DMS53 treated with DMSO at 0.1 percent for 48 hours (cell line): ENCODE data around the gene ITGAE.

Source experiments
- DNase-seq: peaks from one replicate; lab custom pipeline; 2025; ENCODE audit not compliant: unreplicated experiment; lab: John Stamatoyannopoulos, UW

Gene ITGAE

DNA sequence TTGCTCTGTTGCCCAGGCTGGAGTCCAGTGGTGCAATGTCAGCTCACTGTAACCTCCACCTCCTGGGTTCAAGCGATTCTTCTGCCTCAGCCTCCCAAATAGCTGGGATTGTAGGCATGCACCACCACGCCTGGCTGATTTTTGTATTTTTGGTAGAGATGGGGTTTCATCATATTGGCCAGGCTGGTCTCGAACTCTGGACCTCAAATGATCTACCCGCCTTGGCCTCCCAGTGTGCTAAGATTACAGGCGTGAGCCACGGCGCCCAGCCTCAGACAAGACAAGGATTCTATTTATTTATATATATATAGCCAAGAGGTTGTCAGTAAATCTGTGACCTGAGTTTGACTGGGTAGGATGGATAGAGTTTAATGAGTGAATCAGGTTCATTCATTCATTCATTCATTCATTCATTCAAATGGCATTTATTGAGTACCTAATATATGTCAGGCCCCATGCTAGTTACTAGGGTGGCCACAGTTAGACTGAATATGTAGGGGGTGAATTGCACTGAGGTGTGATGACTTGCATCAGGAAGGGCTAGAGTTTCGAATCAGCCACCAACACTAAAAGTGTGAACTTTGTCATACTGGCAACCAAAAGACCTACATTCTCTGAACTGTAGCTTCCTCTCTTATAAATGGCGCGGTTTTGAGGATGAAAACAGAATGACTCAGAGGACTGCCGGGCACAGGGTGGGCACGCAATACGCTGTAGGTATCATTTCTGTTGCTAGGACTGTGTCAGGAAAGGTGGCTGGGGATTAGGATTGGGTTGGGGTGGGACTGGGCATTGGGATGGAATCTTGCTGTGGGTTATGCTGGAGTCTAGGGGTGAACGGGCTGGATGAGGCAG, 37.8 kb downstream of the ITGAE start:
- DNase-seq, result no peak

DNA sequence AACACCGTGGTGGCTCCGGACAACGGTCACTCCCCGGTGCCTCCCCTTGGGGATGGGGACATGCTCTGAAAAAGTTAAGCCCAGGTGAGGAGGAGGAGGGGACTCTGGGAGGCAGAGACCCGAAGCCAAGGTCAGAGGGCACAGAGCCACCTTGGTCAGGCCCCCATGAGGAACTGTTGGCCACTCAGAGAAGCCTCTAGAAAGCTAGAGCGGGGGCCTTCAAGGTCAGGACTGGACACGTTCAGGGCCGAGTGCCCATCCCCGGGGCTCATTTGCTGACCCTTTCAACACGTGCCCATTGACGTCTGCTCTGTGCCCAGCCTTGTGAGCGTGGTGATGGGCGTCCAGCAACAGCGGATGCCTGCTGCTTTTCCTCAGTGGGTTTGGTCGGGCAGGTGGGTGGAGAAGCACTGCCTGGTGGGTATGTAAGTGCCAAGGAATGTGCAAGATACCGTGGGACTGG, 39.0 kb downstream of the ITGAE start:
- no peak for DNase-seq

DNA sequence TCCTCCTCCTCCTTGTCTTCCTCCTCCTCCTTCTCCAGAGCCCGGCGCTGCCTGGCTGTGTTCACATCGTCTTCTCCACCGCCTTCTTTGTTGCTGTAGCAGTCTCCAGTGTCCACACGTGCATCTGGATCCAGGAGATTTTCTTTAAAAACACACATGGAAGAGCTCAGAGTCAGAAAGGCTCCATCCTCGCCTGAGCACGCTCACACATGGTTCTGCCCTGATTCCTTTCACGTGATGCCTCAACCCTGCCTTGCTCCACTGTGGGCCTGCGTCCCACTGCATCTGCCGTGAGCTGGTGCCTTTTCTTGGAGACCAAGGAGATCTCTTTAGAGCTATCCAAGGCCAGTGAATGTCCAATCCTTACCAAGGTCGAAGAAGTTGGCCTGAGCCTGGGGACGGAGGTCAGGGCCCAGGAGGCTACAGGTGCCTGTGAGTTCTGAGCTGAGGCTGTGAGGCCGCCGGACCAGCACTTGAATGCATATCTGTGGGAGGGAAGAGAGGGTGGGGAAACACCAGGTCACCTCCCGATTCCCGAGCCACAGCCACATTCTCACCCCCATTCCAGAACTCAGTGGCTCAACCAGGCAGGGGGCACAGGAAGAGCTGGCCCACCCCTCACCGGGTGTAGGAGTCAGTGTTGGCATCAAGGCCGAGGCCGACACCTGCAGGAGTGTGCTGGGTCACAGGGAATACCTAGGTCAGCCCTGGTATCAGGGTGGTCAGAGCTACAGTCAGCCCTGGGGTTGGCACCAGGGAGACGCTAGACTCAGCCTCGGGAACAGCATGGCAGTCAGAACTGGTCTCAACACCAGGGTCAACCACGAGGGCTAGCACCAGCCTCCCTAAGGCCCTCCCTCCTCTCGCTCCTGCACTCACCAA, 39.7 kb downstream of the ITGAE start:
- DNase-seq, result no peak

DNA sequence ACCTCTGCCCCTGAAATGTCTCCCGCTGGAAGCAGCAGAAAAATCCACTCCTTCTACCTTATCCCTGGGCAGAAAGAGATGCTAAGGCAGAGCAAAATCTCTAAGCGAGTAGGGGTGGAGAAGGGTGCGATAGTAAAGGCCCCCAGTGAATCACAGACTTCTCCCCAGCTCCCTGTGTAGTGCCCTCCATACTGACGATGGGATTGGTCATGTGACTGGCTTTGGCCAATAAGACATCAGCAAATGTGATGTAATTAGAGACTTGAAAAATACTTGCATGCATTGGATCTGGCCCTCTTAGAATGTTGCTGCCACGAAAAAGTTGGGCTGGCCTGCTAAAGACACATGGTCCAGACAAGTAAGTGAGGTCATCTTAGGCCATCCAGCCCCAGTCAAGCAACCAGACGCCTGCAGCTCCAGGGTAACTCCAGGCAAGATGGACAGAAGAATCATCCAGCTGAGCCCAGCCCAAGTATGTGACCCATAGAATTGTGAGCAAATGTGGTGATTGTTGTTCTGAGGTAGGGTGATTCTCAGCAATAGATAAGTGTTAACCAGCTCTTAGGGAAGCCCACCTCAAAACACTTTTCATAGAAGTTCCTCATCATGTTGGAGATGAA, 41.3 kb downstream of the ITGAE start:
- DNase-seq, result no peak

DNA sequence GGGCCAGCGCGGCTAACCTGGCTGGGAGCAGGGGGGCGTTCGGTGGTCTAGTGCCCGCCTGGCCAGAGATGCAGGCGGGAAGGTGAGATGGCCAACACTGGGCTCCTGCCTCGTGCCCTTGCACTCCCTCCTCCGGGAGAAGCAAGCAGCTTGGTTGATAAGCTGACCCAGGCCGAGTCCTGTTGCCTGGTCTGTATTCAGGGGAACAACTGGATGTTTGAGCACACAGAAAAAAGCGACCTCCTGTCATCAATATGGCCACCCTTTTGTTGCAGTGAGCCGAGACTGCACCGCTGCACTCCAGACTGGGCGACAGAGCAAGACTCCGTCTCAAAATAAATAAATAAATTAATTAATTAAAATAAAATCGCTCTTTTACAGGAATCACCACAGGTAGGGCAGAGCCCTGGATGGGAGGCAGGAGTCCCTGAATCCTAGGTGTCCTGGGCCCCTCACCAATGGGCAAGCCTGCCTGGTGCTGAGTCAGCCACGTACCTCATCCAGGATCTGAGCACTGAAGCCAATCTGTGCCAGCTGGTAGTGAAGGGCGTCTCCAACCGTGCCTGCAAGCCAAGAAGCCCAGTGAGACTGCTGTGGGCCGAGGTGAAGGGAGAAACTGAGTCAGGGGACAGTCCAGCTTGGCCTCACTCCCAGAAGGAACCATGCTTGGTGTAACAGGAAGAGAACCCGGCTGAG, 45.5 kb downstream of the ITGAE start:
- DNase-seq, result no peak

DNA sequence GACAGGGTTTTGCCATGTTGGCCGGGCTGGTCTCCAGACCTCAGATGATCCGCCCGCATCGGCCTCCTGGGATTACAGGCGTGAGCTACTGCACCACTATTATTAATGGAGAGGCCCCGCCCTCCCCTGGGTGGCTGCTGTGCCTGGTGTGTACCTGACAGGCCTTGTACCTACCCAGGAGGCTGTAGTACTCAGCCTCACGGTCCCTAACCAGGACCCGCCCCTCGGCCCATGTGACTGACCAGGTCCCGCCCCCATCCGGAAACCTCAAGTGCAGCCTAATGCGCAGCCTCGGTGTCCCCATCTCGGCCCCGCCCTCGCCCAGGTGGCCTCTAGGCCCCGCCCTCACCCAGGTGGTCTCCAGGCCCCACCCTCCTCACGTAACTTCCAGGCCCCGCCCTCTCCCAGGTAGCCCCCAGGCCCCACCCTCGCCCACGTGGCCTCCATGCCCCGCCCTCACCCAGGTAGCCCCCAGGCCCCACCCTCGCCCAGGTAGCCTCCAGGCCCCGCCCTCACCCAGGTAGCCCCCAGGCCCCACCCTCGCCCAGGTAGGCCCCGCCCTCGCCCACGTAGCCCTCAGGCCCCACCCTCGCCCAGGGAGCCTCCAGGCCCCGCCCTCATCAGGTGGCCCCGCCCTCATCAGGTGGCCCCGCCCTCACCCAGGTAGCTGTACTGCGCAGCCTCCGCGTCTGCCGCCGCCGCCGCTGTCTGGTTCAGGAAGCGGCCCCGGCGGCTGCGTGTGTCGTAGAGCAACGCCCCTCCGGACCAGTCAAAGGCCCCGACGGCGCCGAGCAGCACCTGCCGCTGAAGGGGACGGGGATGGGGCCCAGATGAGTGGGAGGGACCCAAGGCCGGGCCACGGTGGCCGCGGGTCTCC, 46.3 kb downstream of the ITGAE start:
- peak; percentile 93 for DNase-seq

DNA sequence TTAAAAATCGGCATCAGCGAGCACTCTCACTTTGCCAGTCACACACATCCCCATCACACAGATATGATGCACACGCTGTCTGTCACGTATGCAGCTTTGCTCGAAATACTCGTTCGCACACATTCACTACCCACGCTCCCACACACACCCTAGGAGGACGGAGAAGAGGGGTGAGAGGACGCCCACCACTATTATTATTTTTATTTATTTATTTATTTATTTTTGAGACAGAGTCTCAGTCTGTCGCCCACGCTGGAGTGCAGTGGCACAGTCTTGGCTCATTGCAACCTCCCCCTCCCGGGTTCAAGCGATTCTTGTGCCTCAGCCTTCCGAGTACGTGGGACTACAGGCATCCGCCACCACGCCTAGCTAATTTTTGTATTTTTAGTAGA, 46.9 kb downstream of the ITGAE start:
- DNase-seq, result no peak

DNA sequence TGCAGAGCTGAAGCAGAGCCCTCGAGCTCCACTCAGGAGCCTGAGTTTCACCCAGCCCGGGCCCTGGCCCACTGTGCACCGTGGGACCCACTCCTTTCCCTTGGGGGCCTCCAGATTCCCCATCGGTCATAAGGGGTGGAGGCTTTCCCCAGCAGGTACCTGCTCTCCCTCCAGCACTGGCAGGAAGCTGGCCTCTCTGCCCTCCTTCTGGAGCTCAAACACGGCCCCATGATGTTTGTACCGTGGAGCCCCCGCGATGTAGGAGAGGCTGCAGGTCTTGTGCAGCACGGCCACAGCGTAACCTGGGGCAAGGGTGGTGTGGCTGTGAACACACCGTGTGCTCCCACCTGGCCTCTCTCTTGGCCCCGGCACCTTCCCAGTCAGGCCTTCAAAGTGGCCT, 47.4 kb downstream of the ITGAE start:
- DNase-seq, result no peak

DNA sequence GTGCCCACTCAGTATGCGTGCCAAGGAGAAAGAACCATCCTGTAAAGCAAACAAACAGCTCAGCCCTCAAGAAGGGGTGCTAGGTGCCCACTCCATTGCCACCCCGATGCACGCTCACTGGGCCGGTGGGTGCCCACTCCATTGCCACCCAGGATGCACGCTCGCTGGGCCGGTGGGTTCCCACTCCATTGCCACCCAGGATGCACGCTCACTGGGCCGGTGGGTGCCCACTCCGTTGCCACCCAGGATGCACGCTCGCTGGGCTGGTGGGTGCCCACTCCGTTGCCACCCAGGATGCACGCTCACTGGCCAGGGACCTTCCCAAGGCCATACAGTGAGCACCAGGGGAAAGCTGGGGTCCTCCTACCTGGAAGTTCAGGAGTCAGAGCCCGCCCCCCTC, 49.2 kb downstream of the ITGAE start:
- DNase-seq, result no peak

DNA sequence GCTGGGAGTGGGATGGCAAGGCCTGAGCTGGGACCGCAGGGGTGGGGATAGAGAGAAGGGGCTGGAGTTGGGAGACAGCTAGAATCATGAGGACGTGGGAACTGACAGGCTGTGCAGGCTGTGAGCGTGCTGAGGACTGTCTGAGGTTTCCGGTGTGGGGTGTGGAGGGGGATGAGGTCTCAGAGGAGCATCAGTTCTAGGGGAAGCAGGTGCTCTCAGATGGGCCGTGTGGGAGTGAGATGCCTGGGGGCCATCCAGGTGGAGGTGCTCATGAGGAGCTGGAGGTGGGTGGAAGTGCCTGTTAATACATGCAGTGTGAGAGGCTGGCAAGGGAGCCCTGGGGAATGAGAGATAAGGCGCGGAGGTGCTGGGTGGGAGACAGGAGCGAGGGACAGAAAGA, 50.1 kb downstream of the ITGAE start:
- no peak for DNase-seq

DNA sequence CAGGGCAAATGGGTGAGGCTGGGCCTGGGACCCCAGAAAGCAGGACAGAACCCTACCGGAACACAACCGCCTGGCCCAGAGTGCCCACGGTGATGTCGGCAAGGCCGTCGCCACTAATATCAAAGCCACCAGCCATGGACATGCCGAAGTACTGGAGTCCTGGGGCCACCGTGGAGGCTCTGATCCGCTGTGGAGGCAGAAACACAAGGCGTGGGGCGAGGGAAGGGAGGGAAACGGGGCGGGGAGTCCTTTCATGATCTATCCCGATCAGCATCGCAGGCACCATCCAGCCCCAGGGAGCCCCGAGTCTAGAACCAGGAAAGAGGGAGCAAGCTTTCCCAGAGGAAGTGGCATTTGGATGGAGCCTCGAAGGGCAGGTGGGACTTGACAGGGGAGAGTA, 50.7 kb downstream of the ITGAE start:
- no peak for DNase-seq

DNA sequence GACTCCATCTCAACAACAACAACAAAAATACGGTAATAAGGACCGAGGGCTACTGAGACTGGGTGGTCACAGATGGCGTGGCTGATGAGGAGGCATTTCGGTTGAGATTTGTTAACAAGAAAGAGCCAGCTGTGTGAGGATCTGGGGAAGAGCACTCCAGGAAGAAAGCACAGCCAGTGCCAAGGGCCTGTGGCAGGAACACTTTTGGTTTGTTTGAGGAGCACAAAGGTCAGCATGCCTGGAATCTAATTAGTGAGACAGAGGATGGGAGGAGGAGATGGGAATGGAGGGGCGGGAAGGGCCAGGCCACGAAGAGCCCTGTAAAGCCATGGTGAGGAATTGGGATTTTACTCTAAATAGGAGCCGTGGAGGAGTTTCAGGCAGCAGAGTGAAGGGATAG, 52.4 kb downstream of the ITGAE start:
- no peak for DNase-seq

DNA sequence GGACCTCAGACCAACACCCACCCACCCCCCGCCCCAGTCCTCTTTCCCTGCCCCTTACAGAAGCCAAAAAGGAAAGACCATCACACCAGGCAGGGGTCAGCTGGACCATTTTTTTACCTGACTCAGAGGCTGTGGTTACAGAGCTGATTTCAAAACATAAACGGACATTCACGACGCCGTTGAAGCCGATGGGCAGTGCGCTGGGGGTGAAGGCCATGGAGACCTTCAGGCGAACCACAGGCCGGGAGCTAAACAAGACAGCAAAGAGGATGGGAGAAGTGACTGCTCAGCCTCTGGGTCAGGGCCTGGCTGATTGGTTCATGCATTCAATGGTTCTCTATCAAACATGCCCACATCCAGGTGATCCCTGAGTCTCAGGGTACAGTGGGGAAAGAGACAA, 53.2 kb downstream of the ITGAE start:
- DNase-seq, result no peak

DNA sequence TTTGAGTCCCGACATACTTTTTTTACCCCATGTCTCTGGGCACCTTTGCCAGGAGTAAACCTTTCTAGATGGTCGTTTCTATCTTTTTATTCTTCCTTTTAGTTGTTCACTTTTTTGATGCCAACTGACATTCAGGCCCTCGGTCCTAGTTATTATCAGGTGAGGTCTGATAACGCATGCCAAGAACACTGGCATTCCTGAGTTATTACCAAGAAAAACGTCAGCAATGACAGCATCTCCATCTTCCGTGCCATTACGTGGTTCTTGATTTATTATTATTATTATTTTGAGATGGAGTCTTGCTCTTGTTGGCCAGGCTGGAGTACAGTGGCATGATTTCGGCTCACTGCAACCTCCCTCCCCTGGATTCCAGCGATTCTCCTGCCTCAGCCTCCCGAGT, 55.9 kb downstream of the ITGAE start:
- DNase-seq, result no peak

DNA sequence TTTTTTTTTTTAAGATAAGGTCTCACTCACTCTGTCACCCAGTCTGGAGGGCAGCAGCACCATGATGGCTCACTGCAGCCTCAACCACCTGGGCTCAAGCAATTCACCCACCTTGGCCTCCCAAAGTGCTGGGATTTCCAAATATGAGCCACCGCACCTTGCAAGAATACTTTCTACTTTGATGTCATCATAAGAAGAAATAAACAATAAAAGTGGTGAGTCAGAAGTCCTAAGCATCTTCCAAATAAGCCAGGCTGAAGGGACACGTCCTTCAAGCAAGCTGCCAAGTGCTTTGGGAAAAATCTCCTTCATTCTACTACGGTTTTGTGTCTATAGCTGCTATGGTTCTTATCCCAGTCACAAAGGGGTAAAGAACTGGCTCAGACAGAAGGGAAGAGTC, 57.0 kb downstream of the ITGAE start:
- no peak for DNase-seq

DNA sequence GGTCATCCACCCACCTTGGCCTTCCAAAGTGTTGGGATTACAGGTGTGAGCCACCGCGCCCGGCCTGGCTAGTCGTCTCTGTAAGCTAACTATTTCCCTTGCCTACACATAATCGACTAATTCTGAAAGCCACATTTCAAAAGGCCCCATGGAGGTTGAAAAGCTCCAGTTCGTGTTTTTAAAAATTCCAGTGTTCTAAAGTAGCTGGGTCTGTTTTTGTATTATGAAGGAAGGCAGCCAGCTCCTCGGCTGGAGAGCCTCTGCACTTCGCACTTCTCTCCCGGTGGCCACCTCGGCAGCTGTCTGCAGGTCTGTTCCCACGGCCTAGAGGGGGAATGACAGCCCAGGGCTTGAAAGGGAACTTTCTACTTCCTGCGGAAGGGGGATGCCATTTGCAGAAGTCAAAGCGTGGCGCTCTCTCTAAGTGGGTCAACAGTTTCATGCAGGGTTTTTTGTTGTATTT, 60.3 kb downstream of the ITGAE start:
- DNase-seq, result no peak

DNA sequence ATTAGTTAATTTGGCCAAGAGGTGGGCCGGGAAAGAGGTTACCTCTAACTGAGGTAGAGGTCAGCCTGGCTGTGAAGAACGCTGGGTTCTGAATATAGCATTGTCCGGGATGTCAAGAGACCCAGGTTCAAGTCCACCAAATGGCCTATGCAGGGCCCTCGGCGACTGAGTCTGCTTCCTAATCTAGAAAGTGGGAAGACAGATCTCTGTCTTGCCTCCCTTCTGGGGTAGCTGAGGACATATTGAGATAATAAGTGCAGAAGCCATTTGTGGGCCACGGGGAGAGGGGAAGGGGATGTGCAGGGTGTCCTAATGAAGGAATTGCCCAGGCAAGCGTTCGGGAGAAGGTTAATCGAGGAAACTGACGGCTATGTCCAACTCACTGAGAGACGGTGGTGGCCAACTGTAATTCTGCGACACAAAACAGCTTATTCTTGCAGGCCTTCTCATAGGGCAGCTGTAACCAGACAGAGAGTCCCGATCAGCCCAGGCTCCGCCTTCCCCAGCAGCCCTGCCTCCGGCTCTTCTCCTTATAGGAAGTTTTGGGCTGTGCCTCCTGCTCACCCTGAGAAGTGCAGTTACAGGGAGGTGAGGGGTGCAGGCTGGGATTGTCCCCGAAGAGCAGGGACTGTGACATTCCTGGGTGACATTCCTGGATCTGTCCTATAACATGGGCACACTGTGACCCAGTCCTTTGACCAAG, 61.4 kb downstream of the ITGAE start:
- DNase-seq, result no peak

DNA sequence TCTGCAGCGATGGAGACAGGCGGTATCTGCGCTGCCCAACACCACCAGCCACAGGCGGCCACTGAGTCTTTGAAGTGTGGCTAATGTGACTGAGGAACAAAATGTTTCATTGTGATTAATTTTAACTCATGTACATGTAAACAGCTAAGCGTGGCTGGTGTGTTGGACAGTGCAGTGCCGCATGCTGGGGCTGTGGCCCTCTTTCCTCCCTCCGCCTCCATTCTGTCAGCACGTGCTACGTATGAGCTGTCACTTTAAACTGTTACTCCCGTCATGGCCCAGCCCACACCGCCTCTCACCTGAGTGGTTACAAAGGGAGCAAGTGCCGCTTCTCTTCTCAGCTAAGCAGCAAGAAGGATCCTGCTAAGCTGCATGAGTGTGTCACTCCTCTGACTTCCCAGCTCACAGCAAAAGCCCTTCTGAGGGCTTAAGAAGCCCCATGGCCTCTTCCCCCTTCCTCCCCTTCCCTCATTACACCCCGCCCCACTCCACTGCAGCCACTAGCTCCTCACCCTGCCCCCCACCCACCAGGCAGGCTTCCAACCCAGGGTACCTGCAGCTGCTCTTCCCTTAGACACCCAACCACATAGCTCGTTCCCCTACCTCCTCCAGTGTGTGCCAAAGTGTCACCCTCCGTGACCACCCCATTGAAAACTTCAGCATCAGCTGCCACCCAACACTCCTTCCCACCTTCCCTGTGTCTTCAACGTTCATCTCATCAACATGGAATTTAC, 62.3 kb downstream of the ITGAE start:
- DNase-seq, result peak; percentile 38

DNA sequence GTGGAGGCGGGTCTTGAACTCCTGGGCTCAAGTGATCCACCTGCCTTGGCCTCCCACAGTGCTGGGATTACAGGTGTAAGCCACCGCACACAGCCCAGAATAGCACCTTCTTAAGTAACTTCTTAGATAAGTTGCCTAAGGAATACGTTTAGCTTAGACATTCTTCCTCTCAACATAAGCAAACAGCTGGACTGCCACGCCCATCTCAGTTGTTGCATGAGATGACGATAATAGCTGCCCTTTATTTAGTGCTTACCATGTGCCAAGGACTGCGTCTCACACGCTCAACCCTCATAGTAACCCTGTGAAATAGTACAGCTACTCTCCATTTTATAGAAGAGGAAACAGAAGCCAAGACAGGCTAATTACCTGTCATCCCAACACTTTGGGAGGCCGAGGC, 65.5 kb downstream of the ITGAE start:
- no peak for DNase-seq
